Non-pigmented ciliary epithelial cell (primary cell): Measurements from ENCODE around the gene QRICH1.

ENCODE experiments used
- DNase-seq: peaks from one replicate; pipeline ENCODE4 v3.0.0-alpha.2; 2010; ENCODE audit warnings: low read depth

QRICH1 gene

GRCh38 chr3:49119439-49119838, 25.6 kb upstream of the QRICH1 start:
- DNase-seq, result no peak

DNA sequence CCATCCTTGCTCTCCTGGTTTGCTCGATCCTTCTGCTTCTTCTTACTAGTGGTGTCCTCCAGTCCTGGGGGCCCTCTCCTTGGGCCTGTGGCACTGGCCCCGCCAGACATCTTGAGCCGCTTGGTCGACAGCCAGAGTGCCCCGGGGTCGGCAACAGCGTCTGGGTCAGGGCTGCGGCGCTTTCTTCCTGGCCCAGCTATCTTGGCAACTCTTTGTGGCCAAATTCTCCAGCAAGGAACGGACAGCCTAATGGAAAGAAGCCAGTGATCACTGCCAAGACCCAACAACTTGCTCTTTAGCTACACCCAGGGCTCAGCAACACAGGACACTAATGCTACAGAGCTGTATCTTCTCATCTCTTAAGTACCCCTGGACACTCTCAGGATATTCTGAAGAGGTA, 25.2 kb upstream of the QRICH1 start:
- DNase-seq, result no peak

- no peak for DNase-seq
These were observed 18.4 kb upstream of the QRICH1 start for GRCh38 chr3:49112262-49112661.

GRCh38 chr3:49111347-49111746, 17.5 kb upstream of the QRICH1 start:
- DNase-seq, result no peak

GRCh38 chr3:49110780-49111179, 16.9 kb upstream of the QRICH1 start:
- DNase-seq, result no peak

- DNase-seq, result no peak
These were observed 14.5 kb upstream of the QRICH1 start for GRCh38 chr3:49108346-49108745.

DNA sequence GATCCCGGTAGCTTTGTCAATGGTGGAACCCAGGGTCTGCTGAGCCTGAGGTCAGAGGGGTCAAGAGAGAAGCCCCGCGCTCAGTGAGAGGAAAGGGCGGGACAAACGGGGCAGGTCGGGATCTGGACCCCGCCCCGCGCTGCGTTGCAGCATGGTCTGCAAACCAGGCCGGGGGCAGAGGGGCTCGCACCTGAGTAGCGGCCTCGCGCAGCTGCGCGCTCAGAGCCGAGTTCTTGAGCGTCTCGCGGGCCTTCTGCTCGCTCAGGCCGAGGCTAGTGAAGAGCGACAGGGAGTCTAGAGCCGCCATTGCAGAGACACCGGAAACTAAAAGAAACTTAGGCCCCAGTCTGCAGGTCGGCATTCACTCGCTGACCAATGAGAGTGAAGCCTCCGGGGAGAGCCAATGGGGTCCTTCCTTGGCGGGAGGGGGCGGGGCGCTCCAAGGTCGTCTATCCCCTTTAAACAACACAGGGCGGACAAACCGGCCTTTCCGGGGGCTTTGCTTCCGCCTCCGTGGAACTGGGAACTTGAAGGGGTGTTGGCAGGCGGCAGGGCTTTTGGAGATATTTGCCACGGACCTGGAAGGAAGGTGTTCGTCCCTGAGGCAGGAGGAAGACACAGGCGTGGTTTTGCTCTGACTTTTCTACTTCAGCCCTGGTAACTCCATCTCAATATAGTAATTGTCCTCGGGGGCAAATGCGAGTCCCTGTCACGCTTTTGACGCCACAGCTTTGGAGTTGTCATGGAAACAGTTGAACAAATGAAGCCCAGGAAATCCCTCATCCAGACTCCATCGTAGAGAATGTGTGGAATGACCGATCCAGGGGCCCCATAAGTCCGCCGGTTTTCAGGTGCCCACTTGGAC, 10.8 kb upstream of the QRICH1 start, which contains the start of gene QARS1:
QARS1 (minus strand) TSS at position 331 of the 865 bp plus-strand sequence; CDS start at position 307, 24 bp downstream.
- DNase-seq, result peak; percentile 64

DNA sequence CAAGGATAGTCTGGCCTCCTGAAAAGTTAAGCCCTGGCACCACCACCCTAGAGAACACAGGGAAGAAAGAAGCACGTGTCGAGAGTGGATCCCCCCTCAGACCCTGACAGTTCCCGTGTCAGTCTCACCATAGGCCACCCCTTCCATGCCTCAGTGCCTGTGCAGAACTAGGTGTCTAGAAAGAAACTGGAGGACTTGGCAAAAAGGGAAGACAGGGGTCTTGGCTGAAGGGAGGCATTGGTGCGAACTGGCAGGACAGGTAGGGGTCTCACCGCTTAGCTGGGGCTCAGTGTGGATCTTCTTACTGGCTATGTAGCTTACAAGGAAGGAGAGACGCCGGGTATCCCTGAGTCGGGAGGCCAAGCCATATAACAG, 10.2 kb upstream of the QRICH1 start:
- no peak for DNase-seq

DNA sequence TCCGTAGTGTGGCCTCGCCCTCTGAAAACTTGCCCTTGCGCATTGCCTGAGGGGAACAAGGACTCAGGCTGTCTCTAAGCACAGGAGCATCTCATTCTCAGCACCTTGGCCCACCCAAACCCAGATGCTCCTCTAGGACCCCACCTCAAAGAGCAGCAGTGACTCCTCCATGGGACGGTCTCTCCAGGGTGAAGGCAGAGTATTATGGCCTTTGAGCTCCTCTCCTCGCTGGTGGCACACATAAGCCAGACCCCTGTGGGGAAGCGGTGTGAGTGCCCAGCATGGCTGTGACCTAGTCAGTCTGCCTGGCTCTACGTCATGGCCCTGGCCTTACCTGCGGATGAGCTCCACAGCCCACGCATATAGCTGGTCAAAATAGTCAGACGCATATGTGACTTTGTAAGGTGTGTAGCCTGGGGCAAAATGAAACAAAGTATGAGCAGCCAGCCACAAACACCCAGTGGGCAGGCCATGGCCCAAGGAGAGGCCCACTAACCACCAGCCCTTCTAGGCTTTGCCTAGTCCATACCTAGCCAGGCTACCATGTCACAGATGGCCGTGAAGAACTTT, 6.3 kb upstream of the QRICH1 start:
- no peak for DNase-seq

GRCh38 chr3:49098910-49099630, 5.2 kb upstream of the QRICH1 start:
- DNase-seq, result no peak

- DNase-seq, result peak; percentile 14
These were observed 4.6 kb upstream of the QRICH1 start for GRCh38 chr3:49098429-49098828.

- peak; percentile 57 for DNase-seq
These were observed 676 bp downstream of the QRICH1 start for GRCh38 chr3:49092938-49093852.

DNA sequence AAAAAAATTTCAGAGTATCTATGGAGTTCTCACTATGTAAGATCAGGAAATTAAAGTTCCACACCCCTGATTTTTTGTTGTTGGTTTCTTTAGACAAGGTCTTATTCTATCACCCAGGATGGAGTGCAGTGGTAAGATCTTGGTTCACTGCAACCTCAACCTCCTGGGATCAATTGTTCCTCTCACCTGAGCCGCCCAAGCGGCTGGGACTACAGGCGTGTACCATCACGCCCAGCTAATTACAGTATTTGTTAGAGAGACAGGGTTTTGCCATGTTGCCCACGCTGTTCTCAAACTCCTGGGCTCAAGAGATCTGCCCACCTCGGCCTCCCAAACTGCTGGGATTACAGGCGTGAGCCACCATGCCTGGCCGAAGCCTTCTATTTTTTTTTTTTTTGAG, 12.4 kb downstream of the QRICH1 start:
- DNase-seq, result no peak

GRCh38 chr3:49079270-49079669, 14.6 kb downstream of the QRICH1 start:
- no peak for DNase-seq

DNA sequence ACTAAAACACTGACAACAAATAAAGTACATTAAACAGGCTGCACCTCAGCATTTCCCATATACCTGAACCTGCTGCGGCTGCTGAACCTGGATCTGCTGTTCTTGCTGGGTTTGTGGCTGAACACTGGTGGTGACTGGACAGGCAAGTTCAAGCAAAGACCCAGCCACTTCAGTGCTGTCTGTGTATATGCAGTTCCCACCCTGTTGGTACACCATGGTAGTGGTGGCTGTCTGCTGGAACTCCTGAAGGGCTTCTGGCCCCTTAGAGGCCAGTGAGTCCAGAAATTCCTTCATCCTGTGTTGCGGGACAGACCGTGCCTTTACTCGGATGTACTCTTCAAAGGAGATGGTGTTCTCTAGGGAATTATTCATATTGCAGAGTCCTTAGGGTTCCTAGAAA, 17.2 kb downstream of the QRICH1 start:
- DNase-seq, result no peak

GRCh38 chr3:49076116-49076515, 17.8 kb downstream of the QRICH1 start:
- no peak for DNase-seq

GRCh38 chr3:49058011-49058410, 35.9 kb downstream of the QRICH1 start:
- DNase-seq, result no peak

GRCh38 chr3:49057268-49057667, 36.6 kb downstream of the QRICH1 start:
- no peak for DNase-seq

DNA sequence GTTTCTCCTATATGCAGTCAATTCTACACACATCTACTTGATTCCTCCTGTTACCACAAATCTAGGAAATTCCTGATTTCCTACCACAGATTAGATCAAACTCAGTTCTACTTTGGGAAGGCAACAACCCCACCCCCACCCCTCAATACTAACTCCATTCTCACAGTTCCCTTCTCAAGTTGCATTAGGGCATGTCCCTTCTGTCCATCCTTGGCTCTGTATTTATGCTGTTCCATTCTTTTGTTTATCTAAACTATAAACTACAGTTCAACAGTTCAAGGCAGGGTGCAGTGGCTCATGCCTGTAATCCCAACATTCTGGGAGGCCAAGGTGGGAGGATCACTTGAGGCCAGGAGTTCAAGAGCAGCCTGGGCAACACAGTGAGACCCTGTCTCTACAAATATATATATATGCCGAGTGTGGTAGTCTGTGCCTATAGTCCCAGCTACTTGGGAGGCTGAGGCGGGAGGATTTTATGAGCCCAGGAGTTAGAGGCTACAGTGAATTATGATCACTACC, 39.5 kb downstream of the QRICH1 start:
- DNase-seq, result no peak

DNA sequence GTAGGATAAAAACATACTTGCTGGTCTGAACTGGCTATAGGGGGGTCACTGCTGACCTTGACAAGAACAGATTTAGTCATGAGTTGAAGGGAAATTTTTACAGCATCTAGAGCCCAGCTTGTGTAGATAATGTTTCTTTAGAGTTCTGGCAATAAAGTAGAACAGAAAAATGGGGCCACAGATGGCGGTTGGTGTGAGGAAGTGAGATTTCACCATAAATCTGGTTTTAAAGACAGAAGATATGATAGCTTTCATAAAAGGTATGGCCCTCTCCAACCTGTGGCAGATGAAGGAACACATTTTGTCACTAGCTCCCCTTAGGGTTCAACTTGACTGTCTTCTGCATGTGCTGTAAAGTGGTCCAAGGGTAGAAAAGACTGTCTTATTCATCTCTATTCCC, 40.3 kb downstream of the QRICH1 start:
- no peak for DNase-seq

GRCh38 chr3:49035281-49035680, 58.6 kb downstream of the QRICH1 start:
- no peak for DNase-seq

DNA sequence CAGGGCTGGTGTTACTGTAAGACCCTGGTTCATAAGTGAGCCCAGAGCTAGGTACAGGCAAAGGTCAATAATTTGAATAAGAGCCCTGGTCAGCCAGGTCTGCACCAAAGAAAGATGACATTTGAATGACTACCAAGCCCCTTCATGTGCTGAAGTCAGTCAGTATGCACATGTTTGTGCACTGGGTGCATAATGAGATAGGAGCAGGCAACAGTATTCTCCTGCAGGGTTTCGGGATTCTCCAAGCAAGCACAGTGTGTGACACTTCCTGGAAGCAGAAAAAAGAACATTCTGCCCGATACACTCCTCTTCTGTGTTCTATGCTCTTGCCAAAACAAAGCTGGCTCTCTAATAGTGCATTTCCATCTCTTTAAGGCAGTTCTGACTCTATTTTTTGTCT, 59.2 kb downstream of the QRICH1 start:
- no peak for DNase-seq
